A549 (cell line): ENCODE data around the gene RNF207. TPM values are rescaled to one million over a fixed set of nuclear protein-coding genes. Genes with fewer than 3 reads are reported as not detected.

Experiments
- ATAC-seq, 2 experiments: fragments of 200-7000 bp in 1 of 2; fragments of >200 bp in 1 of 2; cut with Nextera tagmentation in 1 of 2; cut with Tn5 transposase in 1 of 2; 3 replicates each; pipeline versions ENCODE4 v1.8.0 to v1.9.1; 2018 to 2020; ENCODE audit warnings: mild to moderate bottlenecking in 1 of 2, moderate library complexity in 1 of 2
- CTCF ChIA-PET: fragments of 300-600 bp; sonication (Branson Sonifier 250); formaldehyde crosslinking; extraction: SDS; loops from one replicate; lab custom pipeline; 2021; ENCODE audit warnings: antibody characterized with exemption, inconsistent platforms; lab: Yijun Ruan, JAX
- POLR2A ChIA-PET: fragments of 350-600 bp; formaldehyde crosslinking; extraction: SDS; loops from one replicate; lab custom pipeline; 2021; ENCODE audit warnings: antibody characterized with exemption, inconsistent platforms; lab: Yijun Ruan, JAX
- DNase-seq, 2 experiments: peaks; one replicate each; pipeline versions ENCODE4 v3.0.0 to v3.0.0-alpha.2; 2011 to 2016; ENCODE audit warnings: low read depth in 1 of 2, low spot score in 1 of 2
- FAIRE-seq: peaks from 2 replicates; lab custom pipeline; 2011; peaks lifted over from hg19 to GRCh38; lab: Jason Lieb, UNC
- H3K27ac ChIP-seq, 2 experiments: fragments of >200 bp; sonication (Bioruptor Twin); formaldehyde crosslinking; 3 replicates each; pipeline ENCODE4 v1.5.1; 2016 to 2017
- H3K4me1 ChIP-seq: fragments of >200 bp; sonication (Bioruptor Twin); formaldehyde crosslinking; 3 replicates; pipeline ENCODE4 v1.6.1; 2016
- H3K4me2 ChIP-seq: fragments of >200 bp; sonication (Bioruptor Twin); formaldehyde crosslinking; 3 replicates; pipeline ENCODE4 v1.6.1; 2016
- H3K4me3 ChIP-seq: fragments of >200 bp; sonication (Bioruptor Twin); formaldehyde crosslinking; 3 replicates; pipeline ENCODE4 v1.5.1; 2016
- H3K9me3 ChIP-seq: fragments of >200 bp; sonication (Bioruptor Twin); formaldehyde crosslinking; 3 replicates; pipeline ENCODE4 v1.6.1; 2016
- E2F6 ChIP-seq: IDR thresholded peaks from 2 replicates; pipeline ENCODE4 v1.6.1; 2012; ENCODE audit warnings: low read depth, borderline replicate concordance
- ELK1 ChIP-seq: fragments of 150-350 bp; IDR thresholded peaks from 2 replicates; pipeline ENCODE4 v1.6.1; 2014; ENCODE audit warnings: low read depth, mild to moderate bottlenecking, low read length
- ESRRA ChIP-seq: fragments of 150-350 bp; IDR thresholded peaks from 2 replicates; pipeline ENCODE4 v1.6.1; 2014; ENCODE audit warnings: mild to moderate bottlenecking, low read length, borderline replicate concordance
- FOSB ChIP-seq: fragments of 250-450 bp; sonication (Bioruptor Pico); IDR thresholded peaks from 2 replicates; pipeline ENCODE4 v1.5.0; 2020; ENCODE audit warnings: mild to moderate bottlenecking, moderate library complexity
- FOXS1 ChIP-seq: fragments of 250-450 bp; sonication (Bioruptor Pico); IDR thresholded peaks from 2 replicates; pipeline ENCODE4 v1.5.0; 2020; ENCODE audit warnings: mild to moderate bottlenecking, moderate library complexity
- HDAC2 ChIP-seq: fragments of 200-600 bp; sonication (generic); IDR thresholded peaks from 2 replicates; pipeline ENCODE4 v1.6.1; 2016
- HES2 ChIP-seq: fragments of >200 bp; sonication (Bioruptor Twin); formaldehyde crosslinking; IDR thresholded peaks from 2 replicates; pipeline ENCODE4 v1.6.1; 2016
- HOXA7 ChIP-seq: fragments of 250-450 bp; sonication (Bioruptor Pico); IDR thresholded peaks from 2 replicates; pipeline ENCODE4 v1.5.0; 2020; ENCODE audit warnings: mild to moderate bottlenecking, moderate library complexity
- MAFK ChIP-seq: fragments of 450-650 bp; IDR thresholded peaks from 2 replicates; pipeline ENCODE4 v1.6.1; 2014; ENCODE audit not compliant: partially characterized antibody
- NR3C1 ChIP-seq: fragments of >200 bp; sonication (Bioruptor Twin); formaldehyde crosslinking; IDR thresholded peaks from 3 replicates; pipeline ENCODE4 v1.6.1; 2017
- PHF8 ChIP-seq: fragments of 200-600 bp; sonication (generic); IDR thresholded peaks from 2 replicates; pipeline ENCODE4 v1.6.1; 2016; ENCODE audit warnings: low read depth, mild to moderate bottlenecking, antibody characterized with exemption, moderate library complexity, borderline replicate concordance
- RARB ChIP-seq: fragments of 250-450 bp; sonication (Bioruptor Pico); IDR thresholded peaks from 2 replicates; pipeline ENCODE4 v1.8.0; 2021; ENCODE audit warnings: mild to moderate bottlenecking, moderate library complexity
- RFX5 ChIP-seq: fragments of 450-650 bp; IDR thresholded peaks from 2 replicates; pipeline ENCODE4 v1.7.1; 2014; ENCODE audit warnings: antibody characterized with exemption, mild to moderate bottlenecking, moderate library complexity
- TFCP2L1 ChIP-seq: fragments of 250-450 bp; sonication (Bioruptor Pico); IDR thresholded peaks from 2 replicates; pipeline ENCODE4 v1.5.0; 2021; ENCODE audit warnings: mild to moderate bottlenecking
- TP53 ChIP-seq: fragments of 250-450 bp; sonication (Bioruptor Pico); IDR thresholded peaks from 2 replicates; pipeline ENCODE4 v1.5.0; 2021; ENCODE audit warnings: mild to moderate bottlenecking, moderate library complexity
- USF2 ChIP-seq: fragments of 450-650 bp; IDR thresholded peaks from 2 replicates; pipeline ENCODE4 v1.6.1; 2014; ENCODE audit warnings: antibody characterized with exemption
- ZFP36 ChIP-seq: fragments of 450-650 bp; IDR thresholded peaks from 2 replicates; pipeline ENCODE4 v1.6.1; 2014; ENCODE audit warnings: borderline replicate concordance; ENCODE audit not compliant: partially characterized antibody
- ZNF302 ChIP-seq: fragments of 250-450 bp; sonication (Bioruptor Pico); IDR thresholded peaks from 2 replicates; pipeline ENCODE4 v1.9.0; 2021; ENCODE audit warnings: inconsistent platforms, mild to moderate bottlenecking, moderate library complexity
- WGBS: methylation state at CpG from one replicate; pipeline ENCODE4 v1.1.6; 2017; ENCODE audit errors: missing lambda C conversion rate; 5-methylcytosine and 5-hydroxymethylcytosine counted together
- polyA plus RNA-seq, 4 experiments: library from polyadenylated mRNA; depleted of rRNA in 3 of 4; stranded (reverse); fragments of >200 nt; fragmentation: RNase III in 1 of 4; extraction: RNeasy Plus Mini Kit Qiagen cat#74134 plus additional on column Dnase treatment in 1 of 4; gene quantifications; 2 replicates in 3 of 4; 3 replicates in 1 of 4; pipeline ENCODE4 v1.2.3, GENCODE V29; 2011 to 2017

Gene RNF207
- polyA plus RNA-seq, 2 of the 4 experiments (the other 2 are of a cell fraction) = 11.3 to 24.6 TPM

DNA sequence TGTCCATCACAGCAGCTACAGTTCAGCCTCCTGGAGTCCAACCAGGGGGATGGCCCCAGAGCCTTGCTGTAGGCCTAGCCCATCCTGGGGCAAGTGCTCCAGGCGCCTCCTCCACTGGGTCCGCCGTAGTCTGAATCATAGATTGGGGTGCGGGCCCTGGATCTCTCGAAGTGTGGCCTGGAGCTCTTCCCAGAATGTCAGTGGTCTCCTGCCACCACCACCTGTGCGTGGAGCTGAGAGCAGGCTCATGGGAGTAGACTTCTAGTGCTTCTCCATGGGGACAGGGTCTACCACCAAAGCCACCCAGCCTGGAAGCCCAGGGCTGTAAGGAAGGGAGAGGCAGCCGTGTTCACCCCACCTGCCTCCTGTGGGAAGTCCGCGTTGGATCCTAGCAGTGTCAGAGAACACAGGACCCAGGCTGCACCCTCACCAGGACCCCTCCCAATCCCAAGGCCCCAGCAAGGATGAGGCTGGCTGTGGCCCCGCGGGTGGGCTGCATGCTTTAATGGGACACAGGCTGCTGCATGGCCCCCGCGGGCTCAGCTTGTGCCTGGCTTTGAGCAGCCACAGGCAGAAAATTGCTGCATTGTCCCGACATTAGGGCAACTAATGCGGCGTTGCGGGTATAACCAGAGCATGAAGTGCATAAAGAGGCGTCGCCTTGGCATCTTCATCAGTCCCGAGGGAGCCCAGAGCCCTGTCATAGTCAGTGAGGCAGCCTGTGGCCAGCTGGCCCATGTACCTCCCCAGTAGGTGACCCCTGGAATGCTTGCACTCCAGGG is 37.3 kb downstream of the RNF207 start:
- ChIA-PET POLR2A (no interaction called here), CTCF (interaction anchor here (1.0 to 4.7 kb wide), 6 partner anchors 38 to 198 kb away, joined by 3 to 33 read pairs (median 6); partner anchors contain the start of gene KCNAB2)
- ATAC-seq (no peak), DNase-seq (no peak), FAIRE-seq (no peak)
- peaks cover 6% of the 10 kb centered on the region; the same call in 2 of the 3 replicates for H3K4me1 ChIP-seq
- no peak overlapping the region for H3K27ac ChIP-seq
- no peak overlapping the region for H3K4me3 ChIP-seq
- H3K4me2 ChIP-seq = no peak overlapping the region
- H3K9me3 ChIP-seq = no peaks in the 10 kb centered on the region
- 66% methylated on average over 11 of the region's 20 CpGs for WGBS
- TF ChIP-seq ELK1 (no peak), FOXS1 (no peak), FOSB (CRISPR knock-in tag) (no peak), PHF8 (no peak), HDAC2 (no peak), NR3C1 (no peak), RARB (CRISPR knock-in tag) (no peak), ZFP36 (no peak), HOXA7 (CRISPR knock-in tag) (no peak), ESRRA (no peak), MAFK (no peak)

- FAIRE-seq = no peak
- 27% methylated on average over 13 of the region's 16 CpGs for WGBS
- Histone ChIP-seq H3K4me3 (no peak within 1 kb of the TSS), H3K27ac (no peak within 1 kb of the TSS), H3K4me2 (peak within 1 kb of the TSS; percentile 90; the same call in 2 of the 3 replicates), H3K4me1 (peaks cover 6% of the 10 kb centered on the region; the same call in 2 of the 3 replicates), H3K9me3 (no peaks in the 10 kb centered on the region)
- POLR2A ChIA-PET = interaction anchor here (0.7 to 0.9 kb wide), 2 partner anchors 39 to 191 kb away, joined by 3 read pairs; no protein-coding TSS in a partner anchor
- CTCF ChIA-PET = interaction anchor here (1.0 to 9.9 kb wide), 8 partner anchors 18 to 198 kb away, joined by 3 to 250 read pairs (median 6); partner anchors contain the start of gene KCNAB2
- no peak for ATAC-seq
- no peak for DNase-seq
- TF ChIP-seq NR3C1 = no peak
- no peak for TF ChIP-seq E2F6
- no peak for TF ChIP-seq FOSB (CRISPR knock-in tag)
- no peak for TF ChIP-seq HES2
- TF ChIP-seq RARB (CRISPR knock-in tag) = no peak
- no peak for TF ChIP-seq USF2
- TF ChIP-seq RFX5 = no peak
- TF ChIP-seq MAFK = no peak
- TF ChIP-seq ZNF302 = no peak
- TF ChIP-seq TFCP2L1 (CRISPR knock-in tag) = no peak
These were observed 38.1 kb downstream of the RNF207 start, which contains the start of gene HES3 for GRCh38 chr1:6243993-6244392. TSS of gene HES3 (plus strand) at chr1:6244179. CDS start at chr1:6244366, 187 bp downstream.

DNA sequence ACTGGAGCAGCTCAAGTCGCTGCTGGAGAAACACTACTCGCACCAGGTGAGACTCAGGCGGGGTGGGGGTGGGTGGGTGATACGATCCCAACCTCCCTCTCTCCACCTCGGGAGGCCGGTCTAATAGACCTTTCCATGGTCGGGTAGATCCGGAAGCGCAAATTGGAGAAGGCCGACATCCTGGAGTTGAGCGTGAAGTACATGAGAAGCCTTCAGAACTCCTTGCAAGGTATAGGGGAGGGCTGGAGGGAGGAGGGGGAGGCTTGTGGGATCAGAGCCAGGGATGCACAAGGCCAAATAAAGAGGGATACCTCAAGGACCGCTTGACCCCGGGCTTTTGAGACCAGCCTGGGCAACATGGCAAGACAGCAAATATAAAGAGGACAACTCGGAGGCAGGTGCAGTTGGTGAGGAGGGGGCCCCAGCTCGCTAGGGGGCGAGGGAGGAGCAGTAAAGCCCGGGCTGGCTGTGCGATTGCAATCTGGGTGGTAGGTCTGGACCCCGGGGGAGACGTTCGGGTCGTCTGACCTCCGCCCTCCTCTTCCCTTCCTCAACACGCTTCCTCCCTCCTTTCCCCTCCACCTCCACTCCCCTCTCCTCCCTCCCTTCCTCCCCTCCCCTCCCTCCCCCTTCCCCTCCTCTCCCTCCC is 38.6 kb downstream of the RNF207 start:
- 19% methylated on average over 20 of the region's 24 CpGs for WGBS
- H3K4me3 ChIP-seq = no peak overlapping the region
- no peak overlapping the region for H3K27ac ChIP-seq
- TF ChIP-seq TP53 (no peak), RARB (CRISPR knock-in tag) (no peak)
- H3K4me2 ChIP-seq = 0 out of 3 replicates have a peak overlapping the region, but pooled peaks have one; percentile 90
- FAIRE-seq (no peak), ATAC-seq (no peak), DNase-seq (no peak)
- peaks cover 6% of the 10 kb centered on the region; the same call in 2 of the 3 replicates for H3K4me1 ChIP-seq
- ChIA-PET POLR2A (interaction anchor here (0.7 to 0.9 kb wide), 2 partner anchors 40 to 191 kb away, joined by 3 read pairs; no protein-coding TSS in a partner anchor), CTCF (interaction anchor here (0.6 to 9.9 kb wide), 22 partner anchors 8 to 201 kb away, joined by 3 to 250 read pairs (median 4); partner anchors contain the start of gene KCNAB2)
- H3K9me3 ChIP-seq = no peaks in the 10 kb centered on the region
